Liver (tissue), 9 donors: Measurements from ENCODE around the gene CPNE9. TPM values are rescaled to one million over a fixed set of nuclear protein-coding genes. Genes with fewer than 3 reads are reported as not detected.

Experiments
- DNase-seq: peaks from one replicate; pipeline ENCODE4 v3.0.0-alpha.2; 2017; ENCODE audit warnings: low spot score
- H3K27ac ChIP-seq, 2 donors: one replicate each; pipeline ENCODE4 v1.7.0; 2013; ENCODE audit warnings: inconsistent platforms in 2 of 2, low read length in 2 of 2, control low read depth in 1 of 2, low read depth in 1 of 2, mild to moderate bottlenecking in 1 of 2
- H3K27me3 ChIP-seq, 4 donors: one replicate each; pipeline versions ENCODE4 v1.6.1 to v1.7.0; 2013; ENCODE audit warnings: low read length in 3 of 4, inconsistent platforms in 1 of 4, mild to moderate bottlenecking in 1 of 4, moderate library complexity in 1 of 4; ENCODE audit not compliant: control insufficient read depth in 4 of 4, insufficient read depth in 4 of 4
- H3K36me3 ChIP-seq, 4 donors: one replicate each; pipeline versions ENCODE4 v1.6.1 to v1.7.0; 2013; ENCODE audit warnings: low read length in 3 of 4, mild to moderate bottlenecking in 3 of 4, low read depth in 1 of 4, moderate library complexity in 1 of 4; ENCODE audit not compliant: control insufficient read depth in 4 of 4, insufficient read depth in 3 of 4
- H3K4me1 ChIP-seq, 4 donors: one replicate each; pipeline versions ENCODE4 v1.6.1 to v1.7.0; 2013; ENCODE audit warnings: low read length in 3 of 4, mild to moderate bottlenecking in 3 of 4, moderate library complexity in 1 of 4; ENCODE audit not compliant: control insufficient read depth in 4 of 4, insufficient read depth in 4 of 4
- H3K4me3 ChIP-seq, 3 donors: one replicate each; pipeline versions ENCODE4 v1.6.1 to v1.7.0; 2013; ENCODE audit warnings: low read length in 3 of 3, control low read depth in 1 of 3, low read depth in 1 of 3, mild to moderate bottlenecking in 1 of 3
- H3K9ac ChIP-seq, 2 donors: one replicate each; pipeline ENCODE4 v1.7.0; 2013; ENCODE audit warnings: low read length in 2 of 2, mild to moderate bottlenecking in 2 of 2, moderate library complexity in 2 of 2, control low read depth in 1 of 2, low read depth in 1 of 2
- H3K9me3 ChIP-seq, 4 donors: one replicate each; pipeline versions ENCODE4 v1.6.1 to v1.7.0; 2013; ENCODE audit warnings: low read length in 3 of 4; ENCODE audit not compliant: control insufficient read depth in 4 of 4
- EGR1 ChIP-seq, 2 donors: IDR thresholded peaks; 2 replicates each; pipeline ENCODE4 v1.6.1; 2016 to 2018; ENCODE audit warnings: antibody characterized with exemption in 2 of 2, low read depth in 2 of 2
- FOXA1 ChIP-seq: IDR thresholded peaks from 2 replicates; pipeline ENCODE4 v1.6.1; 2016; ENCODE audit warnings: antibody characterized with exemption
- FOXA2 ChIP-seq: IDR thresholded peaks from 2 replicates; pipeline ENCODE4 v1.6.1; 2016; ENCODE audit warnings: antibody characterized with exemption
- GABPA ChIP-seq, 2 donors: IDR thresholded peaks in 1 of 2; conservative IDR thresholded peaks in 1 of 2; 2 replicates each; pipeline ENCODE4 v1.6.1; 2016; ENCODE audit warnings: antibody characterized with exemption in 2 of 2, mild to moderate bottlenecking in 1 of 2, moderate library complexity in 1 of 2
- HNF4A ChIP-seq, 2 donors: conservative IDR thresholded peaks; 2 replicates each; pipeline ENCODE4 v1.6.1; 2016; ENCODE audit warnings: antibody characterized with exemption in 2 of 2, mild to moderate bottlenecking in 2 of 2
- HNF4G ChIP-seq: IDR thresholded peaks from 2 replicates; pipeline ENCODE4 v1.6.1; 2016; ENCODE audit warnings: antibody characterized with exemption
- JUND ChIP-seq, 2 donors: IDR thresholded peaks; 2 replicates each; pipeline ENCODE4 v1.6.1; 2016; ENCODE audit warnings: antibody characterized with exemption in 2 of 2
- MAX ChIP-seq: IDR thresholded peaks from 2 replicates; pipeline ENCODE4 v1.6.1; 2016; ENCODE audit warnings: antibody characterized with exemption
- NR2F2 ChIP-seq: IDR thresholded peaks from 2 replicates; pipeline ENCODE4 v1.6.1; 2016; ENCODE audit warnings: antibody characterized with exemption
- RAD21 ChIP-seq, 2 donors: IDR thresholded peaks; 2 replicates each; pipeline ENCODE4 v1.6.1; 2016; ENCODE audit warnings: antibody characterized with exemption in 2 of 2, mild to moderate bottlenecking in 2 of 2
- RXRA ChIP-seq, 2 donors: IDR thresholded peaks; 2 replicates each; pipeline ENCODE4 v1.6.1; 2017 to 2018; ENCODE audit warnings: antibody characterized with exemption in 2 of 2, mild to moderate bottlenecking in 1 of 2
- TAF1 ChIP-seq: conservative IDR thresholded peaks from 2 replicates; pipeline ENCODE4 v1.6.1; 2016; ENCODE audit warnings: antibody characterized with exemption, mild to moderate bottlenecking
- YY1 ChIP-seq: IDR thresholded peaks from 2 replicates; pipeline ENCODE4 v1.6.1; 2016; ENCODE audit warnings: antibody characterized with exemption, mild to moderate bottlenecking
- WGBS: extraction: QIAGEN DNeasy Blood & Tissue Kit; methylation state at CpG from one replicate; pipeline ENCODE4 v1.1.7; 2013; 5-methylcytosine and 5-hydroxymethylcytosine counted together
- polyA plus RNA-seq, 2 donors: library from polyadenylated mRNA; stranded (reverse) in 1 of 2; unstranded in 1 of 2; fragments of 200-250 nt in 1 of 2; fragments of >200 nt in 1 of 2; fragmentation: Nextera tagmentation in 1 of 2; extraction: Ambion mirVana in 1 of 2; gene quantifications; one replicate each; pipeline versions ENCODE4 v1.2.1 to v1.2.3, GENCODE V29; 2013 to 2015
- total RNA-seq, 2 donors: library from RNA; depleted of rRNA; stranded (reverse); fragments of >200 nt; gene quantifications; one replicate each; pipeline ENCODE4 v1.2.3, GENCODE V29; 2014
- TF ChIP-seq, protein P1 (sequence below): IDR thresholded peaks from 2 replicates; pipeline ENCODE4 v1.6.1; 2016; ENCODE audit warnings: antibody characterized with exemption, mild to moderate bottlenecking
- TF ChIP-seq, protein P2 (sequence below): IDR thresholded peaks from 2 replicates; pipeline ENCODE4 v1.6.1; 2016; ENCODE audit warnings: antibody characterized with exemption
- TF ChIP-seq, protein P3 (sequence below): fragments of 150-350 bp; IDR thresholded peaks from 2 replicates; pipeline ENCODE4 v1.5.1; 2017; ENCODE audit warnings: improper control_type of control experiment, low read depth, low read length; ENCODE audit not compliant: missing input control
- donor health status: healthy.
- donor health status: healthy.
- donor health status: healthy.
- donor health status: healthy.
- donor health status: healthy.

Gene CPNE9
- total and polyA plus RNA-seq, 4 donors, result not detected

- no peak for TF ChIP-seq HNF4A (conservative IDR thresholded peaks at IDR 0.05)
- TF ChIP-seq YY1, result no peak
- TF ChIP-seq RAD21 (IDR thresholded peaks at IDR 0.05), result no peak
- no peak for TF ChIP-seq MAX
- TF ChIP-seq, protein P1, sequence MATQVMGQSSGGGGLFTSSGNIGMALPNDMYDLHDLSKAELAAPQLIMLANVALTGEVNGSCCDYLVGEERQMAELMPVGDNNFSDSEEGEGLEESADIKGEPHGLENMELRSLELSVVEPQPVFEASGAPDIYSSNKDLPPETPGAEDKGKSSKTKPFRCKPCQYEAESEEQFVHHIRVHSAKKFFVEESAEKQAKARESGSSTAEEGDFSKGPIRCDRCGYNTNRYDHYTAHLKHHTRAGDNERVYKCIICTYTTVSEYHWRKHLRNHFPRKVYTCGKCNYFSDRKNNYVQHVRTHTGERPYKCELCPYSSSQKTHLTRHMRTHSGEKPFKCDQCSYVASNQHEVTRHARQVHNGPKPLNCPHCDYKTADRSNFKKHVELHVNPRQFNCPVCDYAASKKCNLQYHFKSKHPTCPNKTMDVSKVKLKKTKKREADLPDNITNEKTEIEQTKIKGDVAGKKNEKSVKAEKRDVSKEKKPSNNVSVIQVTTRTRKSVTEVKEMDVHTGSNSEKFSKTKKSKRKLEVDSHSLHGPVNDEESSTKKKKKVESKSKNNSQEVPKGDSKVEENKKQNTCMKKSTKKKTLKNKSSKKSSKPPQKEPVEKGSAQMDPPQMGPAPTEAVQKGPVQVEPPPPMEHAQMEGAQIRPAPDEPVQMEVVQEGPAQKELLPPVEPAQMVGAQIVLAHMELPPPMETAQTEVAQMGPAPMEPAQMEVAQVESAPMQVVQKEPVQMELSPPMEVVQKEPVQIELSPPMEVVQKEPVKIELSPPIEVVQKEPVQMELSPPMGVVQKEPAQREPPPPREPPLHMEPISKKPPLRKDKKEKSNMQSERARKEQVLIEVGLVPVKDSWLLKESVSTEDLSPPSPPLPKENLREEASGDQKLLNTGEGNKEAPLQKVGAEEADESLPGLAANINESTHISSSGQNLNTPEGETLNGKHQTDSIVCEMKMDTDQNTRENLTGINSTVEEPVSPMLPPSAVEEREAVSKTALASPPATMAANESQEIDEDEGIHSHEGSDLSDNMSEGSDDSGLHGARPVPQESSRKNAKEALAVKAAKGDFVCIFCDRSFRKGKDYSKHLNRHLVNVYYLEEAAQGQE, result no peak
- no peak for TF ChIP-seq TAF1
- no peak for TF ChIP-seq HNF4G
- DNase-seq, result no peak
- Histone ChIP-seq H3K36me3 (peaks cover 17 to 84% (median 69%) of the 10 kb centered on the region in 4 donors), H3K27ac (no peak overlapping the region), H3K4me3 (no peak overlapping the region), H3K9ac (no peak overlapping the region), H3K4me1 (peaks cover 0 to 11% (median 6%) of the 10 kb centered on the region in 4 donors), H3K27me3 (no peaks in the 10 kb centered on the region), H3K9me3 (no peaks in the 10 kb centered on the region)
- WGBS, result 88% methylated on average over 7 of the region's 7 CpGs
These were observed 22.5 kb upstream of the CPNE9 start for GRCh38 chr3:9681011-9681722.

DNA sequence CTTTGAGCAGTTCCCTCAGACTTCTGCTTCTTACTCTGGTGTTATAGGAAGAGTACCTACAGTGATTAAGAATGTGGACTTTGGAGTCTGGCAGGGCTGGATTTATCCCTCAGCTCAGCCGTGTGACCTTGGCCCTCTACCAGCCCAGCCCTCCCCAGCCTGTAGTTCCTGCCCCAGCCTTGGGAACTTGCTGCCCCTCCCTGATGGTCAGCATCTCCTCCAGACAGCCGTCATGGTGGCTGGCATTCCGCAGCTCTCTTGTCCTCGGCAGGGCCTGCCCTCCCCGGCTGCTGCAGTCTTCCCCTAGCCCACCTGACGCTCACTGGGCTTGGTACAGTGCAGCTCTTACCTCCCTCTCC, 21.9 kb upstream of the CPNE9 start:
- peaks cover 0 to 11% (median 6%) of the 10 kb centered on the region in 4 donors for H3K4me1 ChIP-seq
- H3K27me3 ChIP-seq, result no peaks in the 10 kb centered on the region
- no peak overlapping the region for H3K27ac ChIP-seq
- DNase-seq, result no peak
- no peak overlapping the region for H3K9ac ChIP-seq
- TF ChIP-seq HNF4A (conservative IDR thresholded peaks at IDR 0.05), result peak; percentile 57 to 74
- peak; percentile 29 for TF ChIP-seq HNF4G
- TF ChIP-seq MAX, result no peak
- H3K9me3 ChIP-seq, result no peaks in the 10 kb centered on the region
- H3K36me3 ChIP-seq, result peaks cover 19 to 87% (median 72%) of the 10 kb centered on the region in 4 donors
- no peak overlapping the region for H3K4me3 ChIP-seq
- 73% methylated on average over 6 of the region's 6 CpGs for WGBS

GRCh38 chr3:9682096-9682495, 21.5 kb upstream of the CPNE9 start:
- Histone ChIP-seq H3K4me3 (no peak overlapping the region), H3K4me1 (peaks cover 0 to 11% (median 6%) of the 10 kb centered on the region in 4 donors), H3K9ac (no peak overlapping the region), H3K27ac (no peak overlapping the region), H3K36me3 (peaks cover 20 to 87% (median 73%) of the 10 kb centered on the region in 4 donors), H3K9me3 (no peaks in the 10 kb centered on the region), H3K27me3 (no peaks in the 10 kb centered on the region)
- DNase-seq, result no peak
- 93% methylated on average over 6 of the region's 6 CpGs for WGBS
- TF ChIP-seq, protein P1, result no peak
- no peak for TF ChIP-seq YY1
- TF ChIP-seq RXRA (IDR thresholded peaks at IDR 0.05), result no peak
- no peak for TF ChIP-seq EGR1 (IDR thresholded peaks at IDR 0.05; ENCODE audit: low read depth in 2 of 2)
- TF ChIP-seq FOXA2, result no peak
- TF ChIP-seq NR2F2, result no peak
- TF ChIP-seq, protein P2, sequence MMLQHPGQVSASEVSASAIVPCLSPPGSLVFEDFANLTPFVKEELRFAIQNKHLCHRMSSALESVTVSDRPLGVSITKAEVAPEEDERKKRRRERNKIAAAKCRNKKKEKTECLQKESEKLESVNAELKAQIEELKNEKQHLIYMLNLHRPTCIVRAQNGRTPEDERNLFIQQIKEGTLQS, result no peak
- TF ChIP-seq JUND (IDR thresholded peaks at IDR 0.05), result no peak
- TF ChIP-seq, protein P3, sequence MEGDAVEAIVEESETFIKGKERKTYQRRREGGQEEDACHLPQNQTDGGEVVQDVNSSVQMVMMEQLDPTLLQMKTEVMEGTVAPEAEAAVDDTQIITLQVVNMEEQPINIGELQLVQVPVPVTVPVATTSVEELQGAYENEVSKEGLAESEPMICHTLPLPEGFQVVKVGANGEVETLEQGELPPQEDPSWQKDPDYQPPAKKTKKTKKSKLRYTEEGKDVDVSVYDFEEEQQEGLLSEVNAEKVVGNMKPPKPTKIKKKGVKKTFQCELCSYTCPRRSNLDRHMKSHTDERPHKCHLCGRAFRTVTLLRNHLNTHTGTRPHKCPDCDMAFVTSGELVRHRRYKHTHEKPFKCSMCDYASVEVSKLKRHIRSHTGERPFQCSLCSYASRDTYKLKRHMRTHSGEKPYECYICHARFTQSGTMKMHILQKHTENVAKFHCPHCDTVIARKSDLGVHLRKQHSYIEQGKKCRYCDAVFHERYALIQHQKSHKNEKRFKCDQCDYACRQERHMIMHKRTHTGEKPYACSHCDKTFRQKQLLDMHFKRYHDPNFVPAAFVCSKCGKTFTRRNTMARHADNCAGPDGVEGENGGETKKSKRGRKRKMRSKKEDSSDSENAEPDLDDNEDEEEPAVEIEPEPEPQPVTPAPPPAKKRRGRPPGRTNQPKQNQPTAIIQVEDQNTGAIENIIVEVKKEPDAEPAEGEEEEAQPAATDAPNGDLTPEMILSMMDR, result no peak
- no peak for TF ChIP-seq MAX
- no peak for TF ChIP-seq HNF4G
- TF ChIP-seq GABPA (IDR thresholded peaks at IDR 0.05 in 1 of 2, conservative IDR thresholded peaks at IDR 0.05 in 1 of 2), result no peak
- TF ChIP-seq HNF4A (conservative IDR thresholded peaks at IDR 0.05), result no peak
- TF ChIP-seq FOXA1, result no peak
